ENCODE data around the gene CCNG2. TPM values are rescaled to one million over a fixed set of nuclear protein-coding genes. Genes with fewer than 3 reads are reported as not detected.

CCNG2 gene
- total and polyA plus RNA-seq, 12 donors, result 5.4 to 69.2 (median 20.9) TPM

GRCh38 chr4:77123411-77123810, 33.6 kb upstream of the CCNG2 start:
- no peaks in the 10 kb centered on the region for H3K9me3 ChIP-seq (replicated peaks in 1 of 3)
- no peak overlapping the region for H3K4me3 ChIP-seq
- WGBS, 4 donors, result 66 to 85% (median 71%) methylated on average over 1 of the region's 1 CpG
- intact Hi-C loops (cut with DNase I), result no loop called here
- no peak overlapping the region for H3K27ac ChIP-seq
- no peaks in the 10 kb centered on the region for H3K4me1 ChIP-seq (replicated peaks in 1 of 2)
- DNase-seq, result no peak
- no peaks in the 10 kb centered on the region for H3K27me3 ChIP-seq
- no peaks in the 10 kb centered on the region for H3K36me3 ChIP-seq (replicated peaks in 1 of 2)
- TF ChIP-seq POLR2A (IDR thresholded peaks at IDR 0.05), result no peak
- TF ChIP-seq, protein P1, sequence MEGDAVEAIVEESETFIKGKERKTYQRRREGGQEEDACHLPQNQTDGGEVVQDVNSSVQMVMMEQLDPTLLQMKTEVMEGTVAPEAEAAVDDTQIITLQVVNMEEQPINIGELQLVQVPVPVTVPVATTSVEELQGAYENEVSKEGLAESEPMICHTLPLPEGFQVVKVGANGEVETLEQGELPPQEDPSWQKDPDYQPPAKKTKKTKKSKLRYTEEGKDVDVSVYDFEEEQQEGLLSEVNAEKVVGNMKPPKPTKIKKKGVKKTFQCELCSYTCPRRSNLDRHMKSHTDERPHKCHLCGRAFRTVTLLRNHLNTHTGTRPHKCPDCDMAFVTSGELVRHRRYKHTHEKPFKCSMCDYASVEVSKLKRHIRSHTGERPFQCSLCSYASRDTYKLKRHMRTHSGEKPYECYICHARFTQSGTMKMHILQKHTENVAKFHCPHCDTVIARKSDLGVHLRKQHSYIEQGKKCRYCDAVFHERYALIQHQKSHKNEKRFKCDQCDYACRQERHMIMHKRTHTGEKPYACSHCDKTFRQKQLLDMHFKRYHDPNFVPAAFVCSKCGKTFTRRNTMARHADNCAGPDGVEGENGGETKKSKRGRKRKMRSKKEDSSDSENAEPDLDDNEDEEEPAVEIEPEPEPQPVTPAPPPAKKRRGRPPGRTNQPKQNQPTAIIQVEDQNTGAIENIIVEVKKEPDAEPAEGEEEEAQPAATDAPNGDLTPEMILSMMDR (IDR thresholded peaks at IDR 0.05), result no peak

- WGBS, 4 donors, result 54 to 79% (median 62%) methylated on average over 3 of the region's 3 CpGs
- no peak for DNase-seq
- Histone ChIP-seq H3K4me3 (no peak overlapping the region), H3K36me3 (replicated peaks in 1 of 2) (no peaks in the 10 kb centered on the region), H3K4me1 (replicated peaks in 1 of 2) (no peaks in the 10 kb centered on the region), H3K9me3 (replicated peaks in 1 of 3) (no peaks in the 10 kb centered on the region), H3K27me3 (no peaks in the 10 kb centered on the region), H3K27ac (no peak overlapping the region)
- TF ChIP-seq POLR2A (IDR thresholded peaks at IDR 0.05), result no peak
- TF ChIP-seq, protein P1 (IDR thresholded peaks at IDR 0.05), result no peak
- intact Hi-C loops (cut with DNase I), result no loop called here
Observed at GRCh38 chr4:77124576-77124975, 32.4 kb upstream of the CCNG2 start.

GRCh38 chr4:77125961-77126360, 31.0 kb upstream of the CCNG2 start:
- H3K36me3 ChIP-seq (replicated peaks in 1 of 2), result no peaks in the 10 kb centered on the region
- no peak for TF ChIP-seq POLR2A (IDR thresholded peaks at IDR 0.05)
- TF ChIP-seq, protein P1 (IDR thresholded peaks at IDR 0.05), result no peak
- no peak overlapping the region for H3K27ac ChIP-seq
- no peaks in the 10 kb centered on the region for H3K27me3 ChIP-seq
- no peaks in the 10 kb centered on the region for H3K4me1 ChIP-seq (replicated peaks in 1 of 2)
- no peak for DNase-seq
- no peaks in the 10 kb centered on the region for H3K9me3 ChIP-seq (replicated peaks in 1 of 3)
- H3K4me3 ChIP-seq, result no peak overlapping the region
- intact Hi-C loops (cut with DNase I), result no loop called here
- 63 to 73% (median 68%) methylated on average over 8 of the region's 8 CpGs for WGBS, 4 donors

GRCh38 chr4:77126809-77127208, 30.2 kb upstream of the CCNG2 start:
- DNase-seq, result no peak
- peak overlapping the region in 2 of 5 donors; percentile 59 to 85 for H3K27ac ChIP-seq
- no peaks in the 10 kb centered on the region for H3K4me1 ChIP-seq (replicated peaks in 1 of 2)
- no peaks in the 10 kb centered on the region for H3K36me3 ChIP-seq (replicated peaks in 1 of 2)
- no peaks in the 10 kb centered on the region for H3K9me3 ChIP-seq (replicated peaks in 1 of 3)
- no peaks in the 10 kb centered on the region for H3K27me3 ChIP-seq
- intact Hi-C loops (cut with DNase I), result no loop called here
- H3K4me3 ChIP-seq, result no peak overlapping the region
- WGBS, 4 donors, result 68 to 86% (median 75%) methylated on average over 2 of the region's 2 CpGs
- TF ChIP-seq, protein P1 (IDR thresholded peaks at IDR 0.05), result no peak
- no peak for TF ChIP-seq POLR2A (IDR thresholded peaks at IDR 0.05)
